CD4-positive, alpha-beta T cell (primary cell): Measurements from ENCODE around the gene FOXE3. TPM values are rescaled to one million over a fixed set of nuclear protein-coding genes. Genes with fewer than 3 reads are reported as not detected.
A peak's percentile ranks its signal among the peaks of the same experiment; 100 is the strongest.

Experiments used
- ATAC-seq: fragments of 200-7000 bp; cut with Tn5 transposase; one replicate; pipeline ENCODE4 v1.10.0; 2022; ENCODE audit warnings: mild to moderate bottlenecking; ENCODE audit not compliant: poor library complexity
- CTCF ChIA-PET: fragments of 350-600 bp; sonication (Branson Sonifier 250); formaldehyde crosslinking; loops from one replicate; lab custom pipeline; 2021; ENCODE audit warnings: antibody characterized with exemption, inconsistent platforms; lab: Charles Lee
- POLR2A ChIA-PET: fragments of 350-600 bp; sonication (Branson Sonifier 250); formaldehyde crosslinking; loops from one replicate; lab custom pipeline; 2021; ENCODE audit warnings: antibody characterized with exemption, inconsistent platforms; lab: Charles Lee
- DNase-seq, 14 experiments: peaks; one replicate each; pipeline ENCODE4 v3.0.0-alpha.2; 2013 to 2020; ENCODE audit warnings: mixed read lengths in 2 of 14
- H3K27ac ChIP-seq, 2 donors: one replicate each; pipeline versions ENCODE4 v1.5.1 to v1.7.0; 2013; ENCODE audit warnings: low read length in 2 of 2, low read depth in 1 of 2, mild to moderate bottlenecking in 1 of 2
- H3K27me3 ChIP-seq, 2 experiments: 1 replicate in 1 of 2; 2 replicates in 1 of 2; pipeline versions ENCODE4 v1.6.1 to v1.7.0; 2013; ENCODE audit warnings: low read length in 2 of 2, control low read depth in 1 of 2, mild to moderate bottlenecking in 1 of 2, moderate library complexity in 1 of 2; ENCODE audit not compliant: insufficient read depth in 2 of 2, control insufficient read depth in 1 of 2
- H3K36me3 ChIP-seq: one replicate; pipeline ENCODE4 v1.6.1; 2013; ENCODE audit warnings: low read length, control low read depth; ENCODE audit not compliant: insufficient read depth
- H3K4me1 ChIP-seq: one replicate; pipeline ENCODE4 v1.6.1; 2013; ENCODE audit warnings: low read length, control low read depth; ENCODE audit not compliant: insufficient read depth
- H3K4me3 ChIP-seq: one replicate; pipeline ENCODE4 v1.5.1; 2013; ENCODE audit warnings: mild to moderate bottlenecking, low read length, moderate library complexity
- H3K9me3 ChIP-seq, 2 experiments: 1 replicate in 1 of 2; 2 replicates in 1 of 2; pipeline versions ENCODE4 v1.6.1 to v1.7.0; 2013; ENCODE audit warnings: low read length in 2 of 2, mild to moderate bottlenecking in 2 of 2, control low read depth in 1 of 2, moderate library complexity in 1 of 2; ENCODE audit not compliant: control insufficient read depth in 1 of 2, insufficient read depth in 1 of 2
- H3K27ac Mint-ChIP-seq: one replicate; pipeline ENCODE4 v1.8.0; 2020; ENCODE audit warnings: mixed read lengths
- H3K27me3 Mint-ChIP-seq: one replicate; pipeline ENCODE4 v1.8.0; 2021; ENCODE audit warnings: mixed read lengths
- H3K36me3 Mint-ChIP-seq: one replicate; pipeline ENCODE4 v1.8.0; 2021; ENCODE audit warnings: low read depth, mixed read lengths
- H3K4me1 Mint-ChIP-seq: one replicate; pipeline ENCODE4 v1.8.0; 2021; ENCODE audit warnings: low read depth, mixed read lengths
- H3K4me3 Mint-ChIP-seq: one replicate; pipeline ENCODE4 v1.8.0; 2020; ENCODE audit warnings: mild to moderate bottlenecking, mixed read lengths
- H3K9me3 Mint-ChIP-seq: one replicate; pipeline ENCODE4 v1.8.0; 2020; ENCODE audit warnings: mixed read lengths
- intact Hi-C, 2 experiments: fragments of 100-400 bp; cut with DNase I in 1 of 2; cut with micrococcal nuclease in 1 of 2; formaldehyde crosslinking; loops; one replicate each; pipeline versions ENCODE4 v1.15.1 to v1.9.0; 2023 to 2025; cut with DNase I, micrococcal nuclease
- total RNA-seq, 174 experiments: library from RNA in 2 of 174; stranded (reverse) in 2 of 174; gene quantifications; one replicate each; pipeline ENCODE4 v1.2.3 and lab custom pipeline; 2021 to 2026
- TF ChIP-seq, protein P1 (sequence below): fragments of 200-600 bp; IDR thresholded peaks from one replicate; pipeline ENCODE4 v1.8.0; 2022; ENCODE audit warnings: antibody characterized with exemption, mild to moderate bottlenecking

The FOXE3 gene
- total RNA-seq, 2 experiments from 2014 or later: not detected

- DNase-seq (no peak), ATAC-seq (no peak)
- Histone ChIP-seq H3K36me3 (no peaks in the 10 kb centered on the region), H3K4me1 (peaks cover 40% of the 10 kb centered on the region), H3K27me3 (peaks cover 24 to 34% of the 10 kb centered on the region in 2 experiments), H3K9me3 (peaks cover 0 to 19% of the 10 kb centered on the region in 2 experiments), H3K4me3 (no peak overlapping the region), H3K27ac (no peak overlapping the region)
- H3K27me3 Mint-ChIP-seq: peaks cover 75% of the 10 kb centered on the region
- ChIA-PET POLR2A (no interaction called here), CTCF (no interaction called here)
- TF ChIP-seq, protein P1, sequence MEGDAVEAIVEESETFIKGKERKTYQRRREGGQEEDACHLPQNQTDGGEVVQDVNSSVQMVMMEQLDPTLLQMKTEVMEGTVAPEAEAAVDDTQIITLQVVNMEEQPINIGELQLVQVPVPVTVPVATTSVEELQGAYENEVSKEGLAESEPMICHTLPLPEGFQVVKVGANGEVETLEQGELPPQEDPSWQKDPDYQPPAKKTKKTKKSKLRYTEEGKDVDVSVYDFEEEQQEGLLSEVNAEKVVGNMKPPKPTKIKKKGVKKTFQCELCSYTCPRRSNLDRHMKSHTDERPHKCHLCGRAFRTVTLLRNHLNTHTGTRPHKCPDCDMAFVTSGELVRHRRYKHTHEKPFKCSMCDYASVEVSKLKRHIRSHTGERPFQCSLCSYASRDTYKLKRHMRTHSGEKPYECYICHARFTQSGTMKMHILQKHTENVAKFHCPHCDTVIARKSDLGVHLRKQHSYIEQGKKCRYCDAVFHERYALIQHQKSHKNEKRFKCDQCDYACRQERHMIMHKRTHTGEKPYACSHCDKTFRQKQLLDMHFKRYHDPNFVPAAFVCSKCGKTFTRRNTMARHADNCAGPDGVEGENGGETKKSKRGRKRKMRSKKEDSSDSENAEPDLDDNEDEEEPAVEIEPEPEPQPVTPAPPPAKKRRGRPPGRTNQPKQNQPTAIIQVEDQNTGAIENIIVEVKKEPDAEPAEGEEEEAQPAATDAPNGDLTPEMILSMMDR: no peak
- intact Hi-C loops: loop anchor here (5.0 to 10.0 kb wide), 3 partner anchors 99 to 707 kb away; partner anchors contain the start of genes CMPK1 (in 1 of the 2) and STIL (in 1 of the 2)
- H3K4me1 Mint-ChIP-seq: peaks cover 40% of the 10 kb centered on the region
- H3K4me3 Mint-ChIP-seq: no peak overlapping the region
- H3K27ac Mint-ChIP-seq: no peak overlapping the region
- H3K36me3 Mint-ChIP-seq: no peaks in the 10 kb centered on the region
- no peaks in the 10 kb centered on the region for H3K9me3 Mint-ChIP-seq
Measured at GRCh38 chr1:47431534-47431933, 15.4 kb downstream of the FOXE3 start.

DNA sequence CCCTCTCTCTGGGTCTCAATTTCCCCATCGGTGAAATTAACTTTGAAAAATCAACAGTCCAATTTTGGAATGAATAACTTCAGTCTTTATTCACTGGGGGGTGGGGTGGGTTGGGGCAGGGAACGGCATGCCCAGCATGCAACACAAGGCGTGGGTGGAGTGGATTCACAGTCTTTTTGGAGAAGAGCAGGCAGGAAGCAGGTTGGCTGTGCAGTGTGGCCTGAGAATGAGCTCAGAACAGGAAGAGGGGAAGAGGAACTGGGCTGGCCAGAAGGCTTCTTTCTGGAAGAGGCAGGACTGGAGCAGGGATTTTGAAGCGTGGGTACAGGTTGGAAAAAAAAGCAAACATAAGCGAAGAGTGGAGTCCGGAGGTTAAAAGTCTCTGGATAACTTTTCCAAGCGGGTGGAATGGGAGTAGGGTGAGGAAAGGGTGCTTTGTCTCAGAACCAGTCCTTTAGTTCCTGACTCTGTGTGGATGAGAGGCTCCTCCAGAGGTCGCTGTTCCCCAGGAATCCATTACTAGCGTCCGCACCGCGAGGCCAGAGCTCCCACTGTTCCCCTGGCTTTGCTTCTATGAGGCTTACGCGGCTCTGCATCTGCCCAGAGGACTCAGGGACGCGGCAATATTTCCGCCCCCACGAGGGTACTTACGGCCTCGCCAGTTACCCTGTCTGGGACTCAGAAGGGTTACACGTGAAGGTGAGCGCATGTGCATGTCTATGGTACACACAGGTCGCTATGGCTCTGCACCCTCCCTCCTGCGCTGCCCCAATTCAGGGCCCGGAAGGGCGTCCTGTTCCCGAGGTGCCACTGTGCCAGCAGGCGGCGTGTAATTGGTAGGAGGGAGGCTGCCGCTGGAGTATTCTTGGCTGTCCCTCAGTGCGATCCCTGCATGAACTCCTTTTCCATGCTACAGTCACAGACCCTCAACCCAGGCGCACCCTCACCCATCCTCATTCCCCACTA lies 16.3 kb downstream of the FOXE3 start:
- H3K27me3 Mint-ChIP-seq: peaks cover 75% of the 10 kb centered on the region

DNA sequence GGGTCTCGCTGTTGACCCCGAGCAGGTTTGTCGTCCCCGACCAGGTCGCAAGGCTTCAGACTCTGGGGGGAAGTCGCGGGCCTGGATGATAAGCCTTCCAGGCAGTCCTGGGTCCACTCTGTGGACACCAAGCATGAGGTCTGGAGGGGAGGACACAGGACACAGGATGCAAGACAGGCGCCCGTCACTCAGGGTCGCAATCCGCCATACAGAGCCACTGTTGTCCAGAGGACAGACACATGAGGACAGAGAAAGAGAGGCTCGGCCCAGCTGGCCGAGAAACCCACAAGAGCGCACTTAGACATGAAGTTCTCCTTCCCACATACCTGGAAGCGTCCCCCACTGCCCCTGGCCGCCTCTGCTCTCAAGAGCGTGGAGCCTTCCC lies 16.9 kb downstream of the FOXE3 start:
- peaks cover 0 to 19% of the 10 kb centered on the region in 2 experiments for H3K9me3 ChIP-seq
- H3K4me3 ChIP-seq: peak overlapping the region; percentile 38
- Mint-ChIP-seq H3K27me3 (peaks cover 71% of the 10 kb centered on the region), H3K9me3 (no peaks in the 10 kb centered on the region), H3K4me1 (peaks cover 45% of the 10 kb centered on the region), H3K36me3 (no peaks in the 10 kb centered on the region), H3K27ac (no peak overlapping the region), H3K4me3 (peak overlapping the region; percentile 84)
- peaks cover 45% of the 10 kb centered on the region for H3K4me1 ChIP-seq
- intact Hi-C loops: loop anchor here (2.0 to 10.0 kb wide), 4 partner anchors 101 to 708 kb away; partner anchors contain the start of genes CMPK1 (in 1 of the 2) and STIL (in 1 of the 2)
- H3K27ac ChIP-seq: no peak overlapping the region
- POLR2A ChIA-PET: no interaction called here
- no peaks in the 10 kb centered on the region for H3K36me3 ChIP-seq
- H3K27me3 ChIP-seq: peaks cover 24 to 34% of the 10 kb centered on the region in 2 experiments
- CTCF ChIA-PET: interaction anchor here (0.8 to 1.3 kb wide), 4 partner anchors 15 to 293 kb away, joined by 3 to 7 read pairs (median 4); no protein-coding TSS in a partner anchor
- TF ChIP-seq, protein P1: no peak
- ATAC-seq (no peak), DNase-seq (no peak)

More for the DNA sequence above, 16.3 kb downstream of the FOXE3 start:
- DNase-seq: peak in 13 of 14 experiments; percentile 42 to 81 (median 54)
- Histone ChIP-seq H3K27me3 (peaks cover 24 to 34% of the 10 kb centered on the region in 2 experiments), H3K4me3 (peak overlapping the region; percentile 38), H3K4me1 (peaks cover 45% of the 10 kb centered on the region), H3K27ac (no peak overlapping the region), H3K36me3 (no peaks in the 10 kb centered on the region), H3K9me3 (peaks cover 0 to 19% of the 10 kb centered on the region in 2 experiments)
- TF ChIP-seq, protein P1: peak; percentile 69
- peak; percentile 51 for ATAC-seq
- H3K4me1 Mint-ChIP-seq: peaks cover 45% of the 10 kb centered on the region
- H3K27ac Mint-ChIP-seq: no peak overlapping the region
- no peaks in the 10 kb centered on the region for H3K36me3 Mint-ChIP-seq
- H3K9me3 Mint-ChIP-seq: no peaks in the 10 kb centered on the region
- POLR2A ChIA-PET: no interaction called here
- peak overlapping the region; percentile 84 for H3K4me3 Mint-ChIP-seq
- intact Hi-C loops: loop anchor here (1.0 to 10.0 kb wide), 5 partner anchors 100 to 708 kb away; partner anchors contain the start of genes CMPK1 (in 1 of the 2) and STIL (in 1 of the 2)
- CTCF ChIA-PET: interaction anchor here (0.8 to 1.3 kb wide), 4 partner anchors 14 to 293 kb away, joined by 3 to 7 read pairs (median 4); no protein-coding TSS in a partner anchor
